HG03159 (cell line): Measurements from ENCODE around the gene TWF1.
A peak's percentile ranks its signal among the peaks of the same experiment; 100 is the strongest.
"Not testable (repeated sequence)": the region's sequence is repeated elsewhere in the genome, so short reads cannot be mapped to it uniquely, and the experiment has no call there.

Source experiments
- ATAC-seq: cut with Tn5 transposase; IDR thresholded peaks from one replicate; pipeline ENCODE4 v1.9.1; 2021; ENCODE audit warnings: mild to moderate bottlenecking, moderate library complexity; ENCODE audit not compliant: unreplicated experiment

TWF1 gene

GRCh38 chr12:43805860-43806736, at the start of gene TWF1:
Gene TWF1 (minus strand): TSS chr12:43806317. CDS start chr12:43806245, 72 bp downstream.
- peak; percentile 97 for ATAC-seq

DNA sequence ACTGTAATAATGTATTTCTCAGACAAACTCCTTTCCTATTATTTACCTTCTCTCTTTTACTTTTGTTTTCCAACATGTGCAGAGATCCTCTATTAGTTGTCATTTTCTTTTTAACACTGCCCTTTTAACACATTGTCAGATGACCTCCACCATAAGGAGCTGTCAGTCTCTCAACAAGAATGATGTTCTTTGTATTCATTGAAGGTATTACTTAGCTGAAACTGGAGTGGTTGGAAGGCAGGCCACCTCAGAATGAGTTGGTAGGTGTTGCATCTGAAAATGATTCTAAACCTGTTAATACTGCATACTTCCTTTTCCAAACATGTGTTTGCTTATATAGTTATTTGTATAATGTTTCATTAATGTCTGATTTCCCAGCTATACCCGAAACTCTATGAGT, 46.6 kb upstream of the TWF1 start:
- no peak for ATAC-seq

DNA sequence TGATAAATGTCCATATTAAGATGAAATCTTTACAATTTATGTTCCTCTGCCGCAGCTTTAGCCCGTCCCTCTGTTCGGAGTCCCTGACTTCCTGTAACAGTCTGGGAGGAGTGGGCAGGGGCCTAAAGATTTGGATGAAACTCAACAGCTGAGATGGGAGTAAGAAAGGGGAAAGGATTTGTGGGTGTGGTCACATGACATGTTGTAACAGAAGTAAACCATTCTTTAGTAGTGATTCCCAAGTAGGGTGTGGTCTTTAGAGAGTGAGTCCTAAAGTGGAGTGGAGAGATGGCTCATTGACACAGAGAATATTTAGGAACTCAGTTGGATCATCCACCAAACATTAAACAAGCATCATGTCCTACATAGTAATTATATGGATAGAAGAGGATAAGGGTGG, 42.7 kb upstream of the TWF1 start:
- no peak for ATAC-seq

DNA sequence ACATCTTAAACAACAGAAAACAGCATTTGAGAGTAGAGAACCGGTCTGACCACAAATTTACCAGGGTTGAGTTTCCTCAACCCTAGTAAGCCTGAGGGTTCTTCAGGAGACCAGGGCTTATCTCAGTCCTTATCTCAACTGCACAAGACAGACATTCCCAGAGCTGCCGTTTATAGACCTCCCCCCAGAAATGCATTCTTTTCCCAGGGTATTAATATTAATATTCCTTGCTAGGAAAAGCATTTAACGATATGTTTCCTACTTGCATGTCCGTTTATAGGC, 42.0 kb upstream of the TWF1 start:
- ATAC-seq = no peak

DNA sequence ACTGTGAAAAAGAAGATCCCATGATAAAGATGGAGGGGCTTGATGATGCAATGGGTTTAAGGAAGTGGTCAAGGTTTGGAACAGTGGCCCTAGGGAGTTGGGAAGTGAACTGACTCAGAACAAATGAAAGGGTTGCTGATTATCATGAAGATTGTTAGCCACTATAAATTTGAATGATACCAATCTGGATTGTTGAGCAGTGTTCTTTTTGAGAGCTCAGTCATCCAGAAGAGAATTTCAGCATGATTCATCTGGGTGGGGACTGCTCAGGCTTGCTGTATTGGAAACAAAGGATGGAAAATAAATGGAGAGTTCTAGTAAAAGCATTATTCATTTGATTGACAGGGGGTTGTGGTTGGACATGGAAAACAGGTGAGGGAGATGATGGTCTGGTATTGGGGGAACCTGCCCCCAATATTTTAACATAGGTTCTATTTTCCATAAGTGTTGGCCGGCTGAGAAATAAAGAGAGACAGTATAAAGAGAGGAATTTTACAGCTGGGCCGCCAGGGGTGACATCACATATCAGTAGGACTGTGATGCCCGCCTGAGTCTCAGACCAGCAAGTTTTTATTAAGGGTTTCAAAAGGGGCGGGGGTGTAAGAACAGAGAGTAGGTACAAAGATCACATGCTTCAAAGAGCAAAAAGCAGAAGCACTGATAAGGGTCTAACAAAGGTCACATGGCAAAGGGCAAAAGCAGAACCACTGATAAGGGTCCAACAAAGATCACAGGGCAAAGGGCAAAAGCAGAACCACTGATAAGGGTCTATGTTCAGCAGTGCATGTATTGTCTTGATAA, 41.5 kb upstream of the TWF1 start:
- not testable (repeated sequence) for ATAC-seq

GRCh38 chr12:43842259-43842658, 36.1 kb upstream of the TWF1 start:
- no peak for ATAC-seq

- no peak for ATAC-seq
Measured at GRCh38 chr12:43841253-43841652, 35.1 kb upstream of the TWF1 start.

GRCh38 chr12:43840338-43840737, 34.2 kb upstream of the TWF1 start:
- ATAC-seq = no peak

DNA sequence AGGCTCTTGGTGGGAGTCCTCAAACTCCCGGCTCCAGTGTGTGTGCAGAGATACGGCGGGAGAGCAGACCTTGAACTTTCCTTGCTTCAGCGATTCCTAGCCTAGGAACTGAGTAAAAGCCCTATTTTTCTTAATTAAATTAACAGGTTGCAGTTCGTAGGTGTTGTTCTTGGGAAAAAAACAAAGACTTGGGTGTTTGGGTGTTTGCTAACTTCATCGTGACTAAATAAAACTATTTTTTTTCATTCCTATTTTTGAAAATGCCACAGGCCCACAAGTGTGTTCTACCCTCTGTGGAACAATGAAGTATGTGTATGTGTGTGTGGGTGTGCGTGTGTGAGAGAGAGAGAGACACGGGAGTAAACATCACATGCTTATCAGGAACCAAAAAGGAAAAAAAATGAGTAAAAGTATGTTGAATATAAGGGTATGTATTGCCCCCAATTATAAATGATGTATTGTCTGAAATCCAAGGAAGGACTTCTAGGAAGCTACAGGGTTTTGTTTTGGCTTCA, 30.4 kb upstream of the TWF1 start:
- peak; percentile 35 for ATAC-seq

DNA sequence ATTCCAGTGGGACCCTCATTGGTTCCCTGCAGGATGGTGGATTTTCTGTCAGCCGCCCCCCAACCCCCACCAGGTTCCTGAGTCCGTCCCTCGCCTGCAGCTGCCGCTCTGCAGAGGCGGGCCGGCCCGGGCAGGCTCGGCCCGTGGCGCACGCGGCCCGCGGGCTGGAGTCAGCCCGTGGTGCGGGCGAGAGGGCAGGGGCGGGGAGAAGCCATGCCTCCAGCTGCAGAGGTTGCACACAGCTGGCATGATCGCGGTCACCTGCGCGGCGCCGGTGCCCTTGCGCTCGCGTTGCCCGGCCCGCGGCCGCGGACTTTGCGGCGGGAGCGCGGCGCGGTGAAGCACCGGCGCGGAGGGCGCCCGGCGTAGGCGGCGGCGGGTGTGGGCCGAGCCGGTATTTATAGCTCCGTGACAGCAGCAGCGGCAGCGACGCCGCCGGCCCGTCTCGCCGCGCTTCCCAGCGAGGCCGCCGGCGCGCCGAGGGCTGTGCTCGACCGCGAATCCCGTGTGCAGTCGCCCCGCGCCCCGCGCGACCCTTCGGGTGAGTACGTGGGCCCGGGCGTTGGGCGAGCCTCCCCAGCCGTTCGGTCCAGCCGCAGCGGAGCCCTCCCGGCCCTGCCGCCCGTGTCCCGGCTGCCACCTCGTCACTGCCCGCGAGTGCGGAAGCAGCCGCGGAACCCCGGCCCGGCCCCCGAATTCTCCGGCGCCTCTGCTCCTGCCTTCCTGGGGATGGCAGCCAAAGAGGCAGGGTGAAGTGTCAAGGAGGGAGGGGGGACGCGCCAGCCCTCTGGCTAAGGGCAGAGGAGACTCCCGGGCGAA, 29.7 kb upstream of the TWF1 start, which contains the start of gene TMEM117:
TSS of gene TMEM117 (plus strand) at position 426 of the 819 bp plus-strand sequence.
- peak; percentile 77 for ATAC-seq

GRCh38 chr12:43835264-43835655, 29.1 kb upstream of the TWF1 start:
- peak; percentile 9 for ATAC-seq

DNA sequence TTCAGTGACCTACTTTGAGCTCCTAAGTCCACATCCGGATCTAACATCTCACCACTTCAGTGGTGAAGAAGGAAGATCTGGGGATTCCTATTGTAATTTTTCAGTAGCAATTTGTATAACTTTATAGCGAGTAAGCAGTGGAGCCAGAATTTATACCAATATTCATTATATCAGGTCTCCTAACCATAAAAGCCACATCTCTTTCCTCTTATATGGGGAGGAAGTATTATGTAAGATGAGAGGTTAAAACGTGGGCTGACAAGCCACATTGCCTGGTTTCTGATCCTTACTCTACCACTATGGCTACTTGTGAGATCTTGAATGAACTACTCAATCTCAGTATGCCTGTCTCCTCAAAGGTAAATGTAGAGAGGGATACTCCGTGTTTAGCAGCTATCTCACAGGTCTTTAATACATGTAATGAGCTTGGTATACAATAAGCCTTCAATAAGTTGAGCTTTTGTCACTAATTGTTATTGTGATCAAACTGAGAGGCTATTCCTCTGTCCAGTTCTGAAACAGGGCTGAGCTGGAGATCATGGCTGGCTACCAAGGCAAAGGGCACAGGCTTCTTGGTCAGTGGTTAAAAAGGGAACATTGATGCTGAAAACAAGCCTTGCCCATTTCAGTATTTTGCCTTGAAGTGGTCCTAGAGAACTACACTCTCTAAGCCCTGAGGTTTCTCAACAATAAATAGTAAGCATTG, 26.5 kb upstream of the TWF1 start:
- no peak for ATAC-seq

- no peak for ATAC-seq
Measured at GRCh38 chr12:43827093-43827492, 21.0 kb upstream of the TWF1 start.

- no peak for ATAC-seq
Measured at GRCh38 chr12:43826681-43827080, 20.6 kb upstream of the TWF1 start.

DNA sequence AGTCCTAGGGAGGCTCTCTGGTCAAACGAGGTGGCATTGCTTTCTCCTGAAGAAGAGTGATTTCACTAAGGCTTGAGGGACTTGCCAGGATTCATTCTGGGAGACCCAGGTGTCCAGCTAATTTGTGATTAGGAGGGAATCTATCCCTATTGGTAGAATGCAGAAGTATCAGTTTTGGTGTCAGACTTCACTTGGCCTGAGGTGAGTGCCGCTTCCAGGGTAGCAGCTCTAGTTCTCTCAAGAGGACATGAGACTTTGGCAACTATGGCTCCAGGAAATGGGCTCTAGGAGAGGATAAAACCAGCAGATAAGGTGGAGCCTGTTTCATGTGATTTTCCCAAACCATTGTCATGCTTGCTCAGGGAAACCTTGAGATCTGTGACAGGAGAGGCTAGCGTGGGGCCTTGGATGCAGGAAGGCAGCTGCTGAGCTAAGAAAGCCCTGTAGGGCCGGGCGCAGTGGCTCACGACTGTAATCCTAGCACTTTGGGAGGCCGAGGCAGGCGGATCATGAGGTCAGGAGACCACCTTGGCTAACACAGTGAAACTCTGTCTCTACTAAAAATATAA, 18.2 kb upstream of the TWF1 start:
- ATAC-seq = no peak

GRCh38 chr12:43816168-43816567, 10.1 kb upstream of the TWF1 start:
- no peak for ATAC-seq

- no peak for ATAC-seq
Measured at GRCh38 chr12:43815416-43815815, 9.3 kb upstream of the TWF1 start.

DNA sequence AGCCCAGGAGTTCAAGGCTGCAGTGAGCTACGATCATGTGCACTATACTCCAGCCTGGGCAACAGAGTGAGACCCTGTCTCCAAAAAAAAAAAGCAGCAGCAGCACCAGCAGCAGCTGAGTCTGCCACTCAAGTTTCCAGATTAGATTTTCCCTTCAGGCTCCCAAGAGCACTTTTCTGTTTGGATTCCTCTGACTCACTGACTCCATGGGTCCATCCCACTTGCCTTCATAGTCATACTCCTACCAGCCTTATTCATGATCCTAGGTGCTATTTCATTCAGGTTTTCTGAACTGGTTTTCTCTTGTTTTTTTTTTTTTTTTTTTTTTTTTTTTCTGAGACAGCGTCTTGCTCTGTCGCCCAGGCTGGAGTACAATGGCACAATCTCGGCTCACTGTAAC, 6.8 kb upstream of the TWF1 start:
- no peak for ATAC-seq

DNA sequence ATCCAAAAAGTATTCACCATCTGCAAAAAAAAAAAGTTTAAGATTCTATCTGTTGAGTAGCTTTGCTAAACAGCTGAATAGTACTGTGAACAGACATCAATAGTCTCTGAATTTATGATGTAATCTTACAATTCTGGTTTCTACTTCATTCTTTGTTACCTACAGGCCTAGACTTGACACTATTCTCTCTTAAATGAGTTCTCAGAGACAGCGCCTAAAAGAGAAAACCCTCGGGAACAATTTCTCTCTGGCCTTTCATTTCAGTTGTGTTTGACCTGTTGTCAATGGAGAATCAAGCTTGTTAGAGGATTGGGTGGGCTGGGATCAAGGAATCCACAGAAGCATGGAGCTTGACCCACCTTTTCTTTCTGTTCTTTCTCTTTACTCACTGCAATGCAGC, 5.9 kb upstream of the TWF1 start:
- ATAC-seq = no peak

DNA sequence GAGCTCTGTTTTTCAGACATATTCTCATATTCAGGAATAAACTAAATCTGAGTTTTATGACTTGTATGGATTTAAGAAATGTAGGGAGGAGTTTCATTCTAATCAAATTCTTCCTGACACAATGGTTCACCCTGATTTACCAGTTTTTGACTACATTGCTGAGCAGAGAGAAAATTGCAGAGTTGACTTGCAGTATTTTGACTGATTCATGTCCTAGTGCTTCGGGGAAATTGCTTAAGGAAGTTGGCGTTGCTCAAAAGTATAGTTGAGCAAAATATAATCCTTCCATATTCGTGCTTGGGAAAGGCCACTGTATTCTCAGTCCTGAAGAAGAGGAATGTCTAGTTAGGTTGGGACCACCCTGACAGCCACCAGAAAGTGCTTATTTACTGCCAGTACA, 1.3 kb upstream of the TWF1 start:
- ATAC-seq = no peak
